Suprapubic skin (tissue), 3 donors: ENCODE results near the gene ANKMY1.

ENCODE experiments used
- CTCF ChIP-seq, 2 donors: fragments of 200-600 bp in 1 of 2; fragments of 450-650 bp in 1 of 2; sonication (generic) in 1 of 2; IDR thresholded peaks; one replicate each; pipeline ENCODE4 v1.5.1; 2016 to 2019; ENCODE audit warnings: antibody characterized with exemption in 2 of 2, mild to moderate bottlenecking in 1 of 2, moderate library complexity in 1 of 2
- EP300 ChIP-seq: sonication (generic); formaldehyde crosslinking; IDR thresholded peaks from one replicate; pipeline ENCODE4 v1.6.1; 2017; ENCODE audit warnings: antibody characterized with exemption
- POLR2A ChIP-seq, 2 donors: fragments of 450-650 bp; IDR thresholded peaks; one replicate each; pipeline ENCODE4 v1.6.1; 2017; ENCODE audit warnings: antibody characterized with exemption in 2 of 2, mild to moderate bottlenecking in 2 of 2, moderate library complexity in 2 of 2

- no peak for TF ChIP-seq CTCF (IDR thresholded peaks at IDR 0.05)
- no peak for TF ChIP-seq EP300
- TF ChIP-seq POLR2A (IDR thresholded peaks at IDR 0.05), result no peak
These were observed 91.8 kb downstream of the ANKMY1 start for GRCh38 chr2:240465765-240466578.
